Upper lobe of left lung (tissue), 6 donors: ENCODE results near the gene ARHGAP26. TPM values are rescaled to one million over a fixed set of nuclear protein-coding genes. Genes with fewer than 3 reads are reported as not detected.

Source experiments
- ATAC-seq, 2 donors: fragments of 200-7000 bp; cut with Tn5 transposase; one replicate each; pipeline ENCODE4 v1.9.1; 2022; ENCODE audit warnings: mild to moderate bottlenecking in 2 of 2, moderate library complexity in 2 of 2; ENCODE audit not compliant: low FRiP score in 2 of 2
- DNase-seq, 2 donors: peaks; one replicate each; pipeline ENCODE4 v3.0.0-alpha.2; 2019 to 2020
- H3K27ac ChIP-seq, 4 donors: fragments of 200-600 bp; sonication (generic); one replicate each; pipeline ENCODE4 v1.5.1; 2016 to 2019
- H3K27me3 ChIP-seq, 4 donors: fragments of 200-600 bp; sonication (generic); one replicate each; pipeline ENCODE4 v1.5.1; 2017 to 2019
- H3K36me3 ChIP-seq, 4 donors: fragments of 200-600 bp; sonication (generic); one replicate each; pipeline ENCODE4 v1.5.1; 2016 to 2019
- H3K4me1 ChIP-seq, 4 donors: fragments of 200-600 bp; sonication (generic); one replicate each; pipeline ENCODE4 v1.5.1; 2018 to 2019
- H3K4me3 ChIP-seq, 4 donors: fragments of 200-600 bp; sonication (generic); one replicate each; pipeline ENCODE4 v1.5.1; 2017 to 2019; ENCODE audit warnings: mild to moderate bottlenecking in 2 of 4, moderate library complexity in 1 of 4
- H3K9me3 ChIP-seq, 4 donors: fragments of 200-600 bp; sonication (generic); one replicate each; pipeline ENCODE4 v1.5.1; 2018 to 2019
- EP300 ChIP-seq, 4 donors: sonication (generic); formaldehyde crosslinking; IDR thresholded peaks; one replicate each; pipeline ENCODE4 v1.5.1; 2017; ENCODE audit warnings: antibody characterized with exemption in 4 of 4, control low read depth in 2 of 4
- POLR2A ChIP-seq, 4 donors: fragments of 450-650 bp; IDR thresholded peaks; one replicate each; pipeline ENCODE4 v1.5.1; 2016 to 2017; ENCODE audit warnings: antibody characterized with exemption in 4 of 4, mild to moderate bottlenecking in 2 of 4
- POLR2AphosphoS5 ChIP-seq, 2 donors: sonication (generic); formaldehyde crosslinking; IDR thresholded peaks; one replicate each; pipeline ENCODE4 v1.5.1; 2017; ENCODE audit warnings: antibody characterized with exemption in 2 of 2
- WGBS, 2 donors: methylation state at CpG; one replicate each; pipeline ENCODE4 v1.1.5; 2017 to 2018; 5-methylcytosine and 5-hydroxymethylcytosine counted together
- total RNA-seq, 6 donors: library from RNA; depleted of rRNA in 4 of 6; stranded (reverse); fragments of >200 nt in 4 of 6; gene quantifications; one replicate each; pipeline versions ENCODE4 v1.1.0 to v1.2.1, GENCODE V29; 2016 to 2021
- TF ChIP-seq, protein P1 (sequence below), 6 experiments: fragments of 450-650 bp in 4 of 6; fragments of 200-600 bp in 2 of 6; sonication (generic) in 2 of 6; IDR thresholded peaks; one replicate each; pipeline ENCODE4 v1.5.1; 2016 to 2019; ENCODE audit warnings: antibody characterized with exemption in 6 of 6
- donor health status: DM: no; HTN: no; CAD: no; lungs with moderate emphysema.
- donor health status: DM: no; HTN: yes; CAD: no; lungs with severe emphysema.

The ARHGAP26 gene
- total RNA-seq, 6 donors from 2014 or later: 34.9 to 90.1 (median 38.9) TPM

DNA sequence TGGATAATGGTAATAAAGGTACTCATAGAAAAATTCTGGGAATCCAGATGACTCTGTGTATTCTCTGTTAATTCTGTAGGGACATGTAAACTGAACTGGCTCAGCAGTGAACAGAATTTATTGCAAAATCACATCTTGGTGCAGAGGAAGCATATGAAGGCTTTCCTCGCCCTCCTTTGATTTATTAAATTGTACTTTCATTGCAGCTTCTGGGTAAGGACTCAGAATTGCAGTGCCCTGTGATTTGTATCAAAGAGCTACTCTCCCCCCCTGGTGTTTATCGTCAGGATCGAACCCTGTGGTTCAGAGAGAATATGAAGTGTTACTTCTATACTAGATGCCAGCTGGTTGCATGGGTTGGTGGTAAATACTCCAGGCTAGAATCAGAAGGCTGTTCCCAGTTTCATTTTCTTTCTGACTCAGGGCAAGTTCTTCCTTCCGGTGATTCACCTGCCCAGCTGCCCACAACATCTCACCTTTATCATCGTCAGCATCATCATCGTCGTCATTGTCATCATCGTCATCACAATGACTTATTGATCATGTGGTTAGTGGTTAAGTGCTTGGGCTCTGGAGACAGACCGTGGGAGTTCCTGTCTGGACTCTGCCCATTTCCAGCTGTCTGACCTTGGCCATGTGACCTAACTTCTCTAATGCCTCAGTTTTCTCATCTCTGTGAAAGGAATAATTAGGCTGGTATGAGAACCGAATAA, 238.8 kb downstream of the ARHGAP26 start:
- Histone ChIP-seq H3K27me3 (no peaks in the 10 kb centered on the region), H3K36me3 (no peaks in the 10 kb centered on the region), H3K4me1 (peaks cover 23 to 42% (median 32%) of the 10 kb centered on the region in 4 donors), H3K27ac (peak overlapping the region in 3 of 4 donors; percentile 28 to 56 (median 44)), H3K4me3 (no peak overlapping the region), H3K9me3 (no peaks in the 10 kb centered on the region)
- peak in 2 of 4 donors; percentile 35 to 85 for TF ChIP-seq EP300 (IDR thresholded peaks at IDR 0.05)
- TF ChIP-seq, protein P1, sequence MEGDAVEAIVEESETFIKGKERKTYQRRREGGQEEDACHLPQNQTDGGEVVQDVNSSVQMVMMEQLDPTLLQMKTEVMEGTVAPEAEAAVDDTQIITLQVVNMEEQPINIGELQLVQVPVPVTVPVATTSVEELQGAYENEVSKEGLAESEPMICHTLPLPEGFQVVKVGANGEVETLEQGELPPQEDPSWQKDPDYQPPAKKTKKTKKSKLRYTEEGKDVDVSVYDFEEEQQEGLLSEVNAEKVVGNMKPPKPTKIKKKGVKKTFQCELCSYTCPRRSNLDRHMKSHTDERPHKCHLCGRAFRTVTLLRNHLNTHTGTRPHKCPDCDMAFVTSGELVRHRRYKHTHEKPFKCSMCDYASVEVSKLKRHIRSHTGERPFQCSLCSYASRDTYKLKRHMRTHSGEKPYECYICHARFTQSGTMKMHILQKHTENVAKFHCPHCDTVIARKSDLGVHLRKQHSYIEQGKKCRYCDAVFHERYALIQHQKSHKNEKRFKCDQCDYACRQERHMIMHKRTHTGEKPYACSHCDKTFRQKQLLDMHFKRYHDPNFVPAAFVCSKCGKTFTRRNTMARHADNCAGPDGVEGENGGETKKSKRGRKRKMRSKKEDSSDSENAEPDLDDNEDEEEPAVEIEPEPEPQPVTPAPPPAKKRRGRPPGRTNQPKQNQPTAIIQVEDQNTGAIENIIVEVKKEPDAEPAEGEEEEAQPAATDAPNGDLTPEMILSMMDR (IDR thresholded peaks at IDR 0.05): peak in 1 of 6 experiments; percentile 7
- TF ChIP-seq POLR2AphosphoS5 (IDR thresholded peaks at IDR 0.05): peak; percentile 39 to 63
- TF ChIP-seq POLR2A (IDR thresholded peaks at IDR 0.05): peak in 1 of 4 donors; percentile 6
- ATAC-seq (peak; percentile 58 to 89), DNase-seq (peak in 1 of 2 donors; percentile 64)
- 42 to 43% methylated on average over 10 of the region's 10 CpGs for WGBS, 2 donors

DNA sequence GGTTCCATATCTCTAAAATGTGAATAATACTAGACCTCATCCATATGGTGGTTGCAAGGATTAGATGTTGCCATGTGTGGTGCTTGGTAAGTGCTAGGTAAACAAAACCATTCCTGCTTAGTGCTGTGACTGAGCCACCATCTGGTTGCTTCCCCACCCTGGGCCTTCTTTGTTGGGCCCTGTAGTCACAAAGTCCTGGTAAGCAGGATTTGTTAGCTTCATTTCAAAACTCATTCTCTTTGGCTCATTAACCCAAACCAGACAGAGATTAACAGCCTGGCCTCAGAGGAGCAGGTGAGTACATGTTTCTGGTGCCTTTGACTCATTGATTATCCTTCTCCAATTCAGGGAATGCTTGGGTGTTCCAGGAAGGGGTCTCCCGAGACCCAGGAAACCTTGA, 240.2 kb downstream of the ARHGAP26 start:
- peaks cover 23 to 31% (median 25%) of the 10 kb centered on the region in 4 donors for H3K4me1 ChIP-seq
- 92 to 100% methylated on average over 1 of the region's 1 CpG for WGBS, 2 donors
- no peak for DNase-seq
- H3K27ac ChIP-seq: peak overlapping the region in 3 of 4 donors; percentile 9 to 35 (median 28)
- TF ChIP-seq POLR2A (IDR thresholded peaks at IDR 0.05): no peak
- TF ChIP-seq, protein P1 (IDR thresholded peaks at IDR 0.05): no peak
- no peak for TF ChIP-seq EP300 (IDR thresholded peaks at IDR 0.05)
- TF ChIP-seq POLR2AphosphoS5 (IDR thresholded peaks at IDR 0.05): no peak
- no peak for ATAC-seq
- H3K36me3 ChIP-seq: no peaks in the 10 kb centered on the region
- H3K27me3 ChIP-seq: no peaks in the 10 kb centered on the region
- no peaks in the 10 kb centered on the region for H3K9me3 ChIP-seq
- H3K4me3 ChIP-seq: no peak overlapping the region

DNA sequence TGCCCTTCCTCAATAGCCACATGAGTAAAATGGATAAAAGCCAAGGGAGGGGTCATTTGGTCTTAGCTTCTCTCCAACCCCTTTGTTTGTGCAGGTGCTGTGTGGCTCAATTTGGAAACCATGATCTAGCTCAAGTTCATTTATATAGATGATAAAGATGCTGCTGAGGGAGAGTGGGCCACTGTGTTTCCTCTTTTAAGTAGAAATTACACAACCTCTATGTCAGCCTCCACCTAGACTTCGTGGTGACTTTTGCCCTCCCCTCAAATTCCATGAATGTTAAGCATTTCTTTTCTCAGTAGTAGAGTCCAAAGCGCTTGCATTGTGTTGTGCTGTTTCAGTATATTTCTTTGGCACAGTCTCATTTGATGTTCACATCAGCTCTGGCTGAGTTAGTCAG, 241.4 kb downstream of the ARHGAP26 start:
- H3K27ac ChIP-seq: no peak overlapping the region
- DNase-seq (no peak), ATAC-seq (no peak)
- peaks cover 18 to 28% (median 22%) of the 10 kb centered on the region in 4 donors for H3K4me1 ChIP-seq
- H3K9me3 ChIP-seq: no peaks in the 10 kb centered on the region
- TF ChIP-seq EP300 (IDR thresholded peaks at IDR 0.05) (no peak), POLR2A (IDR thresholded peaks at IDR 0.05) (no peak), POLR2AphosphoS5 (IDR thresholded peaks at IDR 0.05) (no peak)
- TF ChIP-seq, protein P1 (IDR thresholded peaks at IDR 0.05): no peak
- 44 to 49% methylated on average over 2 of the region's 2 CpGs for WGBS, 2 donors
- H3K36me3 ChIP-seq: no peaks in the 10 kb centered on the region
- H3K27me3 ChIP-seq: no peaks in the 10 kb centered on the region
- H3K4me3 ChIP-seq: no peak overlapping the region

GRCh38 chr5:143013176-143013891, 243.2 kb downstream of the ARHGAP26 start:
- no peaks in the 10 kb centered on the region for H3K9me3 ChIP-seq
- H3K4me3 ChIP-seq: no peak overlapping the region
- no peak for ATAC-seq
- WGBS, 2 donors: 88 to 91% methylated on average over 4 of the region's 4 CpGs
- H3K36me3 ChIP-seq: no peaks in the 10 kb centered on the region
- H3K4me1 ChIP-seq: peaks cover 15 to 21% (median 15%) of the 10 kb centered on the region in 4 donors
- no peak for DNase-seq
- no peaks in the 10 kb centered on the region for H3K27me3 ChIP-seq
- H3K27ac ChIP-seq: no peak overlapping the region
- no peak for TF ChIP-seq EP300 (IDR thresholded peaks at IDR 0.05)

DNA sequence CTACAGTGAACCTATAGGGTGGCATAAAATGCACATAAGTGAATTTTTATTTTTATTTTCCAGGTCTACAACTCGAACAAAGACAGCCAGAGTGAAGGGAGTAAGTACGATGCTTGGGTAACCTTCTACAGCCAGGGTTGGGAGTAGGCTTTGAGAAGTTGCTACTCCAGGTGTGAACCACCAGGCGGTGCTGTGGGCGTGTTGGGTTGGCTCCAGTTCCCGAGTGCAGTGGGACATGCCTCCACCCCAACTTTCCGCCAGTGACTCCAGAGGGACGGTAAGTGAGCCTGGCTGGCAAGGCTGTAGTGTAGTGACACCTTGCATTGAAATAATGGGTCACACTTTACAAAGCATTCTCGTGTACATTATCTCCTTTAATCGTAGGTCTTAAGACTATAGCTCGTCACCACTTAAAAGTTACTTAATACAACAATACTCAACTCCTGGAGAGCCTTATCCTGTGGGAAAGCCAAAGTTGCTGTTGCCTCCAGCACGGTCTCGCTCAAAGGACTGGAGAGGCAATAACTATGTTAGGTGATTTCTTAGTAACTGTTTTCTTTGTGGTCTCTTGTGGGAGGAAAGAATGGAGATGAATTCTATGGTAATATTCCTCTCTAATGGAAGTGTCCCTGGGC, 244.0 kb downstream of the ARHGAP26 start:
- Histone ChIP-seq H3K27me3 (no peaks in the 10 kb centered on the region), H3K4me3 (no peak overlapping the region), H3K27ac (no peak overlapping the region), H3K4me1 (peaks cover 7 to 13% (median 7%) of the 10 kb centered on the region in 4 donors), H3K36me3 (no peaks in the 10 kb centered on the region), H3K9me3 (no peaks in the 10 kb centered on the region)
- ATAC-seq (peak; percentile 48 to 83), DNase-seq (peak; percentile 52 to 69)
- 65 to 83% methylated on average over 12 of the region's 12 CpGs for WGBS, 2 donors
- no peak for TF ChIP-seq POLR2A (IDR thresholded peaks at IDR 0.05)
- TF ChIP-seq, protein P1 (IDR thresholded peaks at IDR 0.05): peak; percentile 37 to 80 (median 52)
